HepG2 (cell line): ENCODE measurements around the gene USB1. TPM values are rescaled to one million over a fixed set of nuclear protein-coding genes. Genes with fewer than 3 reads are reported as not detected.

Experiments
- HES4 ChIP-seq: sonication (generic); formaldehyde crosslinking; IDR thresholded peaks from 2 replicates; pipeline ENCODE4 v1.9.0; 2021; ENCODE audit warnings: mild to moderate bottlenecking, missing genetic modification reagents, borderline replicate concordance
- MEF2D ChIP-seq: sonication (generic); formaldehyde crosslinking; IDR thresholded peaks from 2 replicates; pipeline ENCODE4 v1.5.1; 2020; ENCODE audit warnings: mild to moderate bottlenecking, missing genetic modification reagents
- POLR2AphosphoS2 ChIP-seq: IDR thresholded peaks from 2 replicates; pipeline ENCODE4 v1.6.1; 2011; ENCODE audit warnings: low read depth, low read length, improper control_type of control experiment
- TRIM22 ChIP-seq: fragments of 450-650 bp; IDR thresholded peaks from 2 replicates; pipeline ENCODE4 v1.6.1; 2017
- ZBTB25 ChIP-seq: IDR thresholded peaks from 2 replicates; pipeline ENCODE4 v1.6.1; 2018; ENCODE audit warnings: missing genetic modification reagents
- ZNF589 ChIP-seq: sonication (generic); formaldehyde crosslinking; conservative IDR thresholded peaks from 2 replicates; pipeline ENCODE4 v1.8.0; 2022; ENCODE audit warnings: mild to moderate bottlenecking, moderate library complexity, missing genetic modification reagents
- ZNF672 ChIP-seq: sonication (generic); formaldehyde crosslinking; IDR thresholded peaks from 2 replicates; pipeline ENCODE4 v1.8.1; 2022; ENCODE audit warnings: missing genetic modification reagents
- ZNF720 ChIP-seq: sonication (generic); formaldehyde crosslinking; IDR thresholded peaks from 2 replicates; pipeline ENCODE4 v1.4.0; 2020; ENCODE audit warnings: missing genetic modification reagents
- ZNF75D ChIP-seq: sonication (generic); formaldehyde crosslinking; IDR thresholded peaks from 2 replicates; pipeline ENCODE4 v1.8.1; 2023; ENCODE audit warnings: missing genetic modification reagents, mild to moderate bottlenecking, borderline replicate concordance
- ZNF772 ChIP-seq: sonication (generic); formaldehyde crosslinking; IDR thresholded peaks from 2 replicates; pipeline ENCODE4 v1.5.0; 2020; ENCODE audit warnings: mild to moderate bottlenecking, missing genetic modification reagents
- ZNF841 ChIP-seq: sonication (generic); formaldehyde crosslinking; IDR thresholded peaks from 2 replicates; pipeline ENCODE4 v1.8.1; 2023; ENCODE audit warnings: missing genetic modification reagents, borderline replicate concordance
- polyA plus RNA-seq, 8 experiments: library from polyadenylated mRNA; depleted of rRNA in 3 of 8; stranded (reverse) in 7 of 8; unstranded in 1 of 8; fragments of >200 nt; fragmentation: Illumina TruSeq in 4 of 8; extraction: Trizol in 4 of 8; gene quantifications; 2 replicates each; pipeline versions ENCODE4 v1.2.1 to v1.2.3, GENCODE V29; 2011 to 2016; ENCODE audit warnings: low read depth in 4 of 8, missing spikeins in 1 of 8, mixed read lengths in 1 of 8; ENCODE audit not compliant: insufficient read depth in 1 of 8
- total RNA-seq, 5 experiments: library from RNA; depleted of rRNA; stranded (reverse); fragments of >200 nt; fragmentation: Illumina TruSeq; extraction: Trizol; gene quantifications; 2 replicates each; pipeline ENCODE4 v1.2.3, GENCODE V29; 2016; ENCODE audit warnings: low read depth in 1 of 5
- TF ChIP-seq, protein P1 (sequence below): sonication (generic); formaldehyde crosslinking; IDR thresholded peaks from 2 replicates; pipeline ENCODE4 v1.8.0; 2022; ENCODE audit warnings: mild to moderate bottlenecking, missing genetic modification reagents, borderline replicate concordance
- TF ChIP-seq, protein P2 (sequence below): sonication (generic); formaldehyde crosslinking; IDR thresholded peaks from 2 replicates; pipeline ENCODE4 v1.5.0; 2020; ENCODE audit warnings: mild to moderate bottlenecking, missing genetic modification reagents
- TF ChIP-seq, protein P3 (sequence below): sonication (generic); formaldehyde crosslinking; IDR thresholded peaks from 2 replicates; pipeline ENCODE4 v1.9.0; 2022; ENCODE audit warnings: missing genetic modification reagents, mild to moderate bottlenecking, borderline replicate concordance
- TF ChIP-seq, protein P4 (sequence below): sonication (generic); formaldehyde crosslinking; IDR thresholded peaks from 2 replicates; pipeline ENCODE4 v1.4.0; 2020; ENCODE audit warnings: missing genetic modification reagents
- TF ChIP-seq, protein P5 (sequence below): sonication (generic); formaldehyde crosslinking; IDR thresholded peaks from 2 replicates; pipeline ENCODE4 v1.4.0; 2020; ENCODE audit warnings: missing genetic modification reagents, borderline replicate concordance

Gene USB1
- total and polyA plus RNA-seq, 2 of the 13 experiments (the other 11 are each of a cell fraction or from before 2014, with no cell fraction given) = 16.7 to 65.4 TPM

GRCh38 chr16:57999971-58000705 is 1.1 kb upstream of the USB1 start, which contains the start of gene ZNF319 (continued):
- TF ChIP-seq, protein P1, sequence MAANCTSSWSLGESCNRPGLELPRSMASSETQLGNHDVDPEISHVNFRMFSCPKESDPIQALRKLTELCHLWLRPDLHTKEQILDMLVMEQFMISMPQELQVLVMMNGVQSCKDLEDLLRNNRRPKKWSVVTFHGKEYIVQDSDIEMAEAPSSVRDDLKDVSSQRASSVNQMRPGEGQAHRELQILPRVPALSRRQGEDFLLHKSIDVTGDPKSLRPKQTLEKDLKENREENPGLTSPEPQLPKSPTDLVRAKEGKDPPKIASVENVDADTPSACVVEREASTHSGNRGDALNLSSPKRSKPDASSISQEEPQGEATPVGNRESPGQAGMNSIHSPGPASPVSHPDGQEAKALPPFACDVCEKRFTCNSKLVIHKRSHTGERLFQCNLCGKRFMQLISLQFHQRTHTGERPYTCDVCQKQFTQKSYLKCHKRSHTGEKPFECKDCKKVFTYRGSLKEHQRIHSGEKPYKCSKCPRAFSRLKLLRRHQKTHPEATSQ (CRISPR knock-in tag) = no peak
- TF ChIP-seq, protein P2, sequence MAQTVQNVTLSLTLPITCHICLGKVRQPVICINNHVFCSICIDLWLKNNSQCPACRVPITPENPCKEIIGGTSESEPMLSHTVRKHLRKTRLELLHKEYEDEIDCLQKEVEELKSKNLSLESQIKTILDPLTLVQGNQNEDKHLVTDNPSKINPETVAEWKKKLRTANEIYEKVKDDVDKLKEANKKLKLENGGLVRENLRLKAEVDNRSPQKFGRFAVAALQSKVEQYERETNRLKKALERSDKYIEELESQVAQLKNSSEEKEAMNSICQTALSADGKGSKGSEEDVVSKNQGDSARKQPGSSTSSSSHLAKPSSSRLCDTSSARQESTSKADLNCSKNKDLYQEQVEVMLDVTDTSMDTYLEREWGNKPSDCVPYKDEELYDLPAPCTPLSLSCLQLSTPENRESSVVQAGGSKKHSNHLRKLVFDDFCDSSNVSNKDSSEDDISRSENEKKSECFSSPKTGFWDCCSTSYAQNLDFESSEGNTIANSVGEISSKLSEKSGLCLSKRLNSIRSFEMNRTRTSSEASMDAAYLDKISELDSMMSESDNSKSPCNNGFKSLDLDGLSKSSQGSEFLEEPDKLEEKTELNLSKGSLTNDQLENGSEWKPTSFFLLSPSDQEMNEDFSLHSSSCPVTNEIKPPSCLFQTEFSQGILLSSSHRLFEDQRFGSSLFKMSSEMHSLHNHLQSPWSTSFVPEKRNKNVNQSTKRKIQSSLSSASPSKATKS (CRISPR knock-in tag) = no peak
- no peak for TF ChIP-seq ZNF772 (CRISPR knock-in tag)
- TF ChIP-seq MEF2D (CRISPR knock-in tag) = no peak
- peak; percentile 83 for TF ChIP-seq ZNF841
- TF ChIP-seq, protein P3, sequence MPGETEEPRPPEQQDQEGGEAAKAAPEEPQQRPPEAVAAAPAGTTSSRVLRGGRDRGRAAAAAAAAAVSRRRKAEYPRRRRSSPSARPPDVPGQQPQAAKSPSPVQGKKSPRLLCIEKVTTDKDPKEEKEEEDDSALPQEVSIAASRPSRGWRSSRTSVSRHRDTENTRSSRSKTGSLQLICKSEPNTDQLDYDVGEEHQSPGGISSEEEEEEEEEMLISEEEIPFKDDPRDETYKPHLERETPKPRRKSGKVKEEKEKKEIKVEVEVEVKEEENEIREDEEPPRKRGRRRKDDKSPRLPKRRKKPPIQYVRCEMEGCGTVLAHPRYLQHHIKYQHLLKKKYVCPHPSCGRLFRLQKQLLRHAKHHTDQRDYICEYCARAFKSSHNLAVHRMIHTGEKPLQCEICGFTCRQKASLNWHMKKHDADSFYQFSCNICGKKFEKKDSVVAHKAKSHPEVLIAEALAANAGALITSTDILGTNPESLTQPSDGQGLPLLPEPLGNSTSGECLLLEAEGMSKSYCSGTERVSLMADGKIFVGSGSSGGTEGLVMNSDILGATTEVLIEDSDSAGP (CRISPR knock-in tag) = no peak
- TF ChIP-seq, protein P4, sequence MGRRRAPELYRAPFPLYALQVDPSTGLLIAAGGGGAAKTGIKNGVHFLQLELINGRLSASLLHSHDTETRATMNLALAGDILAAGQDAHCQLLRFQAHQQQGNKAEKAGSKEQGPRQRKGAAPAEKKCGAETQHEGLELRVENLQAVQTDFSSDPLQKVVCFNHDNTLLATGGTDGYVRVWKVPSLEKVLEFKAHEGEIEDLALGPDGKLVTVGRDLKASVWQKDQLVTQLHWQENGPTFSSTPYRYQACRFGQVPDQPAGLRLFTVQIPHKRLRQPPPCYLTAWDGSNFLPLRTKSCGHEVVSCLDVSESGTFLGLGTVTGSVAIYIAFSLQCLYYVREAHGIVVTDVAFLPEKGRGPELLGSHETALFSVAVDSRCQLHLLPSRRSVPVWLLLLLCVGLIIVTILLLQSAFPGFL = no peak
- TF ChIP-seq ZNF720 (CRISPR knock-in tag) = no peak
- TF ChIP-seq ZNF589 (CRISPR knock-in tag) = no peak
- TF ChIP-seq POLR2AphosphoS2 = no peak
- TF ChIP-seq ZNF672 (CRISPR knock-in tag) = 0 out of 2 replicates have a peak, but pooled peaks have one; percentile 86
- peak; percentile 14; the same call in 1 of the 2 replicates for TF ChIP-seq ZBTB25 (CRISPR knock-in tag)
- no peak for TF ChIP-seq ZNF75D (CRISPR knock-in tag)
- TF ChIP-seq HES4 = peak; percentile 76
- TF ChIP-seq, protein P5, sequence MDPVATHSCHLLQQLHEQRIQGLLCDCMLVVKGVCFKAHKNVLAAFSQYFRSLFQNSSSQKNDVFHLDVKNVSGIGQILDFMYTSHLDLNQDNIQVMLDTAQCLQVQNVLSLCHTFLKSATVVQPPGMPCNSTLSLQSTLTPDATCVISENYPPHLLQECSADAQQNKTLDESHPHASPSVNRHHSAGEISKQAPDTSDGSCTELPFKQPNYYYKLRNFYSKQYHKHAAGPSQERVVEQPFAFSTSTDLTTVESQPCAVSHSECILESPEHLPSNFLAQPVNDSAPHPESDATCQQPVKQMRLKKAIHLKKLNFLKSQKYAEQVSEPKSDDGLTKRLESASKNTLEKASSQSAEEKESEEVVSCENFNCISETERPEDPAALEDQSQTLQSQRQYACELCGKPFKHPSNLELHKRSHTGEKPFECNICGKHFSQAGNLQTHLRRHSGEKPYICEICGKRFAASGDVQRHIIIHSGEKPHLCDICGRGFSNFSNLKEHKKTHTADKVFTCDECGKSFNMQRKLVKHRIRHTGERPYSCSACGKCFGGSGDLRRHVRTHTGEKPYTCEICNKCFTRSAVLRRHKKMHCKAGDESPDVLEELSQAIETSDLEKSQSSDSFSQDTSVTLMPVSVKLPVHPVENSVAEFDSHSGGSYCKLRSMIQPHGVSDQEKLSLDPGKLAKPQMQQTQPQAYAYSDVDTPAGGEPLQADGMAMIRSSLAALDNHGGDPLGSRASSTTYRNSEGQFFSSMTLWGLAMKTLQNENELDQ = no peak
- TF ChIP-seq TRIM22 = no peak
